ENCODE results near the gene SLC17A2.

GRCh38 chr6:25886066-25886465, 44.4 kb downstream of the SLC17A2 start:
- TF ChIP-seq CTCF (IDR thresholded peaks at IDR 0.05; ENCODE audit: low read length) (no peak), EZH2phosphoT487 (IDR thresholded peaks at IDR 0.05; ENCODE audit: low read length) (no peak), EZH2 (optimal IDR thresholded peaks at IDR 0.05; ENCODE audit: low read depth, low read length) (no peak)
